Pons (tissue), 1 donor: ENCODE measurements around the gene FDXR.
"Not testable (repeated sequence)": the region's sequence is repeated elsewhere in the genome, so short reads cannot be mapped to it uniquely, and the experiment has no call there.

Experiments
- DNase-seq: peaks from one replicate; pipeline ENCODE4 v3.0.0-alpha.2; 2016; ENCODE audit warnings: low spot score

The FDXR gene

DNA sequence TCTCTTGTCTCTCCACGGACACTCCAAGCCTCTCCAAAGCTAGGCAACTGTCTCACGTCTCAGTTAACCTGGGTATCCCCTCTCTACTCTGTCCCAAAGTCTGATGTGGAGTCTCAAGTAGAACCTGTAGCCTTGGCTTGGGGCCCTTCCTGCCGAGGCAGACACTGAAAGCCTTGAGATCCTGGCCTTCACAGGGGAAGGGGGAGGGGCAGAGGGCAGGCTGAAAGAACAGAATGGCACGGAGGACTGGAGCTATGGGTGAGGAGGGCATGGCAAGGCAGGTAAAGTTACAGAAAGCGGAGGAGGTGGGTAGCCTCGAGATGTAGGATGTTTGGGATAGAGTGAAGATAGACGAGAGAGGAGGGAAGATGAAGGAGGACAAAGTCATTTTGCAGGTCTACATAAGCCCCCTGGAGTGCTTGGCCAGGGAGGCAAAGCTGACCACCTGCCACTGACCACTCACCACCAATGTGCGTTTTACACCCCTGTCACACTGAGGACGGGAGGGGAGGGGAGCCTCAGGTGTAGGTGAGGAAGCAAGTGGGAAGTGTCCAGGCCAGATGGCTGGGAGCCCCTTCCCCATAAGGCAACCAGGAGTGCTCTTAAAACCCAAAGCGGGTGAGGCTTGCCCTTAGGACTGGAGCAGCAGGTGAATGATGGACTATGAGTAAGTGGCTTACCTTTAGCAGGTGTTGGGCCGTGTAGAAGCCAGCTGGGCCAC is 1.3 kb downstream of the FDXR start:
- DNase-seq = no peak

DNA sequence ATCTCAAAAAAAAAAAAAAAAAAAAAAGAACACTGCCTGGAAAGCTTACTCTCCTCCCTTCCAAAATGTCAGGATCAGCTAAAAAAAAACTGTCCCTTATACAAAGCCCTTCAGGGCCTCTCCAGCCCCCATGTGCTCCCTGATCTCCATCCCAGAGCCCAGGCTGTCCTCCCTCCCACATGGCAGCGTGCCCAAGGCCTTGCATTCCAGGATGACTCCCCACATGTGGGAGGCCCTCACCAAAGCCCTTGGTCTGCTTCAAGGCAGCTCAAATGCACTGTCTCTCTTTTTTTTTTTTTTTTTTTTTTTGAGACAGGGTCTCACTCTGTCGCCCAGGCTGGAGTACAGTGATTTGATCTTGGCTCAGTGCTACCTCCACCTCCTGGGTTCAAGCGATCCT is 2.3 kb downstream of the FDXR start:
- no peak for DNase-seq

- not testable (repeated sequence) for DNase-seq
Measured at GRCh38 chr17:74870028-74870427, 2.8 kb downstream of the FDXR start.

- DNase-seq = no peak
Measured at GRCh38 chr17:74868908-74869255, 3.9 kb downstream of the FDXR start.

GRCh38 chr17:74868251-74868907 is 4.4 kb downstream of the FDXR start:
- DNase-seq = no peak

DNA sequence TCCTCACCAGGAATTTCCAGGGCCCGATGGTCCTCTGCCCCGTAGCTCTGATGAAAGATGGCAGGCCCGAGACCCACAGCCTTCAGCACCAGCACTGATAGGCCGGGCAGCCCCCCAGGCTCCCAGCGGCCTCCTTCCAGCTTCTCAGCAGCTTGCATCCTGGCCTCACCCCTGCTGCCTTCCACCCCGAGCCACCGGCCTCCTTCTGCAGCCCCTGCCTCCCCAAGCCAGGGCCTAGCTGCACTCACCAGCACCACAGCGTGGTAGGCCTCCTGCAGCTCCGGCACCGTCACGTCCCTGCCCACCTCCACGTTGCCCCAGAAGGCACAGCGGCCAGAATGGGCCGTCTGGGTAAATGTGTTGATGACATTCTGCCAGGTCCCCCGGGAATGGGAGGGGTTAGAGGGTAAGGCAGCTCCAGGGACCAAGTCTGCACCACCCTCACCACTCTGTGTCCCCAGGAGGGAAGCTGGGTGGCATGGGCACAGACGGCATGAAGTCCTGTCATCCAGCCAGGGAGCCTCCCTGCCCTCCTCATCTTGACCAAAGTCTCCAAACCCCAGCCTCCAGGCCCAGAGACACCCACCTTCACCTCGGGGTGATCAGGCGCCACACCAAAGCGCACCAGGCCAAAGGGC is 6.5 kb downstream of the FDXR start:
- DNase-seq = no peak

DNA sequence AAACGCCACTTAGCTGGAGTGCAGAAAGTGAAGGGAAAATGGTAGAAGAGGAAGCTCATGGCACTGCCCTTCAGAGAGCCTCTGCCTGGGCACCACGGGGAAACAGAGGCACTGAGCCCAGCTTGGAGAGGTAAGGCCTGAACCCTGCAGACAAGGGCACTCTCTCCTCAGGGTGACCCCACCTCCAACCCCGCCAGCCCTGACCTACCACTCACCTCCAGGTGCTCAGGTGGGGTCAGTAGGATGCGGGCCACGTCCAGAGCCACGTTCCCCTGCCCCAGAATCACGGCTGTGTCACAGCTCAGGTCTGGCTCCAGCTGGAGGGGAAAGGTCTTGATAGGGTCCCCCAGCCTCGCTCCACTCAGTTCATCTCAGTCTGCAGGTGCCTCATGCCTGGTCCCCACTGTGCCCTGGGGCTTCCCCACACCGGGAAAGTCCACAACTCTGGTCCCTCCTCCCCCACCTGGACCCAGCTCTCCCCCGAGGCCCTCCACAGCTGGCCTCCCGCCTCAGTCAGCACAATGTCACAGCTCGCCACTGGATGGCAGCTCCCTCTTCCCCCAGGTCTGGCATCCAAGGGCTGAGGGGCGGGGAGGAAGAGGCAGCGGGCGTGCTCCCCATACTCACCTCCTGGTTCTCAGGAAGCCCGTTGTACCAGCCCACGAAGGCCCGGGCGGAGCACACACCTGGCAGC is 7.1 kb downstream of the FDXR start:
- no peak for DNase-seq

- peak; percentile 66 for DNase-seq
Measured at GRCh38 chr17:74864866-74865395, 7.9 kb downstream of the FDXR start.

DNA sequence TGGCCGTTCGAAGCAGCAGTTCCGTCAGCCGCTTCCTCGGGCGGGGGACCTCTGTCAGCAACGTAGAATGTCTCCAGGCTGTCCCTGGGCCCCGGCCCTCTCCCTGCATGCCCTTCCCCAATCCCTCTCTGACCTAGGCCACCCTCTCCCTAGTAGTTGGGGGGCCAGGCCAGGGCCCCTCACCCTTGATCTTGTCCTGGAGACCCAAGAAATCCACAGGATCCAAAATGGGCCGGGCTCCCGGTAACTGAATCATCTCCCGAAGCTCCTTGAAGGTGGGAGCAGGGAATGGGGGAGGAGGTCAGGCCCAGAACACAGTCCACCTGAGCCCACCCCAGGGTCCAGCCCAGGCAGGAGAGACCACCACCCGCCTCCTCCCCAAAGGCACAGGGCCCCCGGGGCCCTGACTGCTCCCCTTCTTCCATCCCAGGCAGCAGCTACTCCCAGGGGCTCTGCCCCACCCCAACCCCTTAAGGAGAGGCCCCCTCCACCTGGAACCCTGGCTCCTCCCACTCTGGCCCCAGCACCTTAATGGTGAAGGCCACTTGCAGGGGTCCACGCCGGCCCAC is 8.4 kb downstream of the FDXR start:
- DNase-seq = no peak

DNA sequence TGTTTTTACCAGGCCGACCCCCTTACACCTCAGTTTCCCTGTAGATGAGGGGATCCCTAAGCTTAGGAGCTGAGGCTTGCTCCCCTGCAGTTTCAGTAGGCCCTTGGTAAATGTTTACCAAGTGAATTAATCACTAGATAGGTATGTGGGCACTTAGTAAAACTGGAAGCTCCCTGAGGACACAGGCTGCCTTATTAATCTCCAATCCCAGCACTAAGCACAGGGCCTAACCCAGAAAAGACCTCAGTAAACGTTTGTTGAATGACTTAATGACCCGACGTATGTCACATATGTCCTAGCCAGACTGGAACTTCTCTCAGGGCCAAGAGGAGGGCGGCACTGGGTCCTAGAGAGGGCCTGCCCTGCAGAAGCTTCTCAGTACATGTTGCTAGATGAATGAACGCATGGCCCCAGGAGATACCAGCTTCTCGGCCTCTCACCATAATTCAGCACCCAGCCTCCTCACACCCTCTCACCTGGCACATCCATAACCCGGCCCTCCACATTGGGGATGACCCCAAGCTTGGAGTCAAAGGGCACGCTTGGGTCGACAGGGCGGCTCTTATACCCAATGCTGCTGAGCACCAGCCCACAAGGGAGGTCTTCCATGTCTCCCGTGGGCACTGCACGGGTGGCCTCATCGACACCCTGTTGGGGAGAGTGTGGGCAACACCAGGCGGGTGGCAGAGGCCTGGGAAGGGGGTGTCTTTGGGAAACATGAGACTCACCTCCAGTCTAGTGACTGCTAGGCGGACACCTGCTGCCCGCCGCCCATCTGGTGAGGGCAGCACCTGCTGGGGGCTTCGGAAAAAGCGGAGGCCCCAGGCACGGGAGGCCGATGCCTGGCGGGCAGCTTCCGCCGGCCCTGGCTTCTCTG is 9.1 kb downstream of the FDXR start:
- no peak for DNase-seq

GRCh38 chr17:74862919-74863318 is 9.9 kb downstream of the FDXR start:
- DNase-seq = no peak

DNA sequence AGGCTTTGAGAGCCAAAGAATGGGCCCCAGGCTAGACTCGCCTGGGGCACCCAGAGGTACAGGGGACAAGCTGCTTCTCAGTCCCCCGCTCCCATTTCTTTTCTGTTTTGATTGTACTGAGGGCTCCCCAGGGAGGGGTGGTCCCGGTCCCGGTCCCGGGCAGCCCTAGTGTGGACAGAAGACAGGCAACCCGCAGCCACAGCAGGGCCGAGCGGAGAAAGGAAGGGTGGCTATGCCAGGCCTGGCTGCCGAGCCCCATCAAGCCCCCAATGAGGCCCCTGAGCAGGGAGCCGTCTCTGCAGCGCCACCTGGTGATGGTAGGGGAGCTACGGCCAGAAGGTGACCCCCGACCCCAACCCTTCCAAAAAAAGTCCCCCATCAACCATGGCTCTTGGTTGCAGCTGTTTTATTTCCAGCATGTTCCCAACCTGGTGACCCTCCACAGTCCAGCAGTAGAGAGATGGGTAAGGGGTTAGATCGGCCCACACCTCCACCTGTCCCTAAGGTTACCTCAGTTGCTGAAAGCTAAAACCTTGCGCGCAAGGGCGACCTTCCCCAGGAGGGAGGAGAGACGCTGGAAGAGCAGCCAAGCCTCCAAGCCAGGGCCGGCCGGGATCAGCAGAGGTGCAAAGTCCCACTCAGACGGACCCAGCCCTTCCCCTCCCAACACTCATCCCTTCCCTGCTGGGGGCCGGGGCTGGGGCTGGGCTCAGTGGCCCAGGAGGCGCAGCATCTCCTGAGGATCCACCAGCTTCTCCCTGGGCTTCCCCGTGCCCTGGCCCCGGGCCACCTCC is 10.5 kb downstream of the FDXR start:
- peak; percentile 68 for DNase-seq

- DNase-seq = no peak
Measured at GRCh38 chr17:74861662-74862107, 11.1 kb downstream of the FDXR start.

GRCh38 chr17:74860872-74861661 is 11.7 kb downstream of the FDXR start:
- DNase-seq = no peak

DNA sequence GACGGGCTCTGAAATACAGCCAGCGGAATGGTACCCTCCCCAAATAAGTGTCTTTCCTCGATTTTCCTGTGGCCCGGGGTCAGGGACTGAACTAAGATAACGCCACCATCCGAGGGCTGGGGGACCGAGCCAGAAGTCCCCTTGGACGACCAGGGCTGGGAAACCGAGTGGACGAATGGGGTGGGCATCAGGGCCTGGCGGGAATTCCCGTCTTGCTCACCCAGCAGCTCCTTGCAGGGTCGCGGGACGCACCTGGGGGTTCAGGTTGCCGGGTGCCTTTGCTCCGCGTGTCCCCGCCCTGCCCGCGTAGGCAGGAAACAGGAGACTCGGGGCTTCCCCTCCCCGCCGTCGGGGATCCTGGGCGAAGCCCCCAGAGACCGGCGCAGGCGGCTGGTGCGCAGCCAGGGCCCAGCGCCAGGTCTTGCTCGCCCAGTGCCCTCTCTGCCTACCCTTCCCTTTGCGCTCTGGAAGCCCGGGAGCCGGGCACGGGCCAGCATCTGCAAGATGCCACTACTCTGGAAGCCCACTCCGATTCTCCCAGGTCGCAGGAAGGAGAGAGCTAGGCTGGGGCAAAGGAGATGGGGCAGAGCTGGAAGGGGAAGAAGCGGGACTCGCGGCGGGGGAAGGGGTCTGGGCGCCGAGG is 12.4 kb downstream of the FDXR start:
- no peak for DNase-seq

- DNase-seq = no peak
Measured at GRCh38 chr17:74859459-74860228, 13.2 kb downstream of the FDXR start, which contains the start of gene GRIN2C. TSS of gene GRIN2C (minus strand) at chr17:74859885. CDS start at chr17:74855092, 4,793 bp downstream.

GRCh38 chr17:74858672-74859458 is 13.9 kb downstream of the FDXR start:
- DNase-seq = no peak
